C4-2B (cell line): ENCODE measurements around the gene MAMSTR.

Experiments used
- ZFX ChIP-seq: fragments of 450-650 bp; IDR thresholded peaks from 2 replicates; pipeline ENCODE4 v1.6.1; 2017
- TF ChIP-seq, protein P1 (sequence below): fragments of 450-650 bp; conservative IDR thresholded peaks from 2 replicates; pipeline ENCODE4 v1.5.1; 2017; ENCODE audit warnings: mild to moderate bottlenecking

DNA sequence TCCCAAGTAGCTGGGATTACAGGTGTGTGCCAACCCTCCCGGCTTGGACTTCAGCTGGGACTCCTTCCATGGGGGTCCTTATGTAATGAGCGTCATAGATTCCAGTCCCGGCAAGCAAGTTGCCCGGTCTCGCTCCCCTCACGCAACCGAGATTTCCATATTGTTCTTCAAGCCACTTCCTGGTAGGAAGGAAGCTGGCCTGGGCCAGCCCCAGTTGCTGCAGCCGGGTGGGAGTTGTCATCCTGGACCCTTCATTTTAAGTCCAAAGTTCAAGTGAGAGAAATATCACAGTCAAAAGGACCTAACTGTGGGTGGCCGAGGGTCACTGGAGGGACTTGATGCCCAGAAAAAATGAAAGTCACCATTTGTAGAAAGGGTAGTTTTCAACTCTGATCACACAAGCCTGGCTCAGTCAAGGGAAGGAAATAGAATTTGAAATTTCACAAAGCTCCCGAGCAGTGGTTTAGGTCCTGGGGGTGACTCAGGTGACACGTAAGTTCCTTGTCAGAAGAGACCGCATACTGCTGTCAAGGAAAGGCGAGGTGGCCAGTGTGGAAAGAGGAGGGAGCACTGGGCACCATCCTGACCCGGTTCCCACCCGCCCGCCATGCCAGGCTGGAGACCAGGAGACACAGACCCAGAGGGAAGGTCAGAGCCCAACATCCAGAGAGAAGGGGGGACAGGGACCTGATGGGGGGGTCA lies 41.1 kb upstream of the MAMSTR start:
- TF ChIP-seq, protein P1, sequence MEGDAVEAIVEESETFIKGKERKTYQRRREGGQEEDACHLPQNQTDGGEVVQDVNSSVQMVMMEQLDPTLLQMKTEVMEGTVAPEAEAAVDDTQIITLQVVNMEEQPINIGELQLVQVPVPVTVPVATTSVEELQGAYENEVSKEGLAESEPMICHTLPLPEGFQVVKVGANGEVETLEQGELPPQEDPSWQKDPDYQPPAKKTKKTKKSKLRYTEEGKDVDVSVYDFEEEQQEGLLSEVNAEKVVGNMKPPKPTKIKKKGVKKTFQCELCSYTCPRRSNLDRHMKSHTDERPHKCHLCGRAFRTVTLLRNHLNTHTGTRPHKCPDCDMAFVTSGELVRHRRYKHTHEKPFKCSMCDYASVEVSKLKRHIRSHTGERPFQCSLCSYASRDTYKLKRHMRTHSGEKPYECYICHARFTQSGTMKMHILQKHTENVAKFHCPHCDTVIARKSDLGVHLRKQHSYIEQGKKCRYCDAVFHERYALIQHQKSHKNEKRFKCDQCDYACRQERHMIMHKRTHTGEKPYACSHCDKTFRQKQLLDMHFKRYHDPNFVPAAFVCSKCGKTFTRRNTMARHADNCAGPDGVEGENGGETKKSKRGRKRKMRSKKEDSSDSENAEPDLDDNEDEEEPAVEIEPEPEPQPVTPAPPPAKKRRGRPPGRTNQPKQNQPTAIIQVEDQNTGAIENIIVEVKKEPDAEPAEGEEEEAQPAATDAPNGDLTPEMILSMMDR = no peak
- TF ChIP-seq ZFX = no peak
